HG03175 (cell line): ENCODE results near the gene IER3.
A peak's percentile ranks its signal among the peaks of the same experiment; 100 is the strongest.

Experiments used
- ATAC-seq: cut with Tn5 transposase; IDR thresholded peaks from one replicate; pipeline ENCODE4 v1.9.1; 2021; ENCODE audit warnings: mild to moderate bottlenecking, moderate library complexity; ENCODE audit not compliant: unreplicated experiment

IER3 gene

GRCh38 chr6:30749554-30750378 lies 5.4 kb upstream of the IER3 start:
- no peak for ATAC-seq

- ATAC-seq, result no peak
Observed at GRCh38 chr6:30748851-30749540, 4.6 kb upstream of the IER3 start.

GRCh38 chr6:30747902-30748769 lies 3.8 kb upstream of the IER3 start:
- no peak for ATAC-seq

- ATAC-seq, result no peak
Observed at GRCh38 chr6:30747300-30747687, 2.9 kb upstream of the IER3 start.

- peak; percentile 24 for ATAC-seq
Observed at GRCh38 chr6:30743099-30744053, 971 bp downstream of the IER3 start.

- ATAC-seq, result peak; percentile 74
Observed at GRCh38 chr6:30742316-30743098, 1.8 kb downstream of the IER3 start, which contains the start of gene FLOT1. Gene FLOT1 (minus strand): TSS chr6:30742687. CDS start chr6:30742189, 498 bp downstream.

- ATAC-seq, result no peak
Observed at GRCh38 chr6:30741789-30742315, 2.5 kb downstream of the IER3 start.

- ATAC-seq, result no peak
Observed at GRCh38 chr6:30741063-30741779, 3.1 kb downstream of the IER3 start.

GRCh38 chr6:30740540-30740870 lies 3.8 kb downstream of the IER3 start:
- ATAC-seq, result no peak

- no peak for ATAC-seq
Observed at GRCh38 chr6:30738532-30738931, 5.8 kb downstream of the IER3 start.

- no peak for ATAC-seq
Observed at GRCh38 chr6:30735668-30736314, 8.6 kb downstream of the IER3 start.

GRCh38 chr6:30732237-30732943 lies 12.0 kb downstream of the IER3 start:
- no peak for ATAC-seq

- peak; percentile 63 for ATAC-seq
Observed at GRCh38 chr6:30730601-30731435, 13.5 kb downstream of the IER3 start.

- no peak for ATAC-seq
Observed at GRCh38 chr6:30727920-30728553, 16.3 kb downstream of the IER3 start.

- ATAC-seq, result no peak
Observed at GRCh38 chr6:30726506-30727413, 17.6 kb downstream of the IER3 start.
